Inferior parietal cortex (tissue), 1 donor: Measurements from ENCODE around the gene ARFIP2.
"Not testable (repeated sequence)": the region's sequence is repeated elsewhere in the genome, so short reads cannot be mapped to it uniquely, and the experiment has no call there.

Experiments used
- DNase-seq: peaks from one replicate; pipeline ENCODE4 v3.0.0-alpha.2; 2016; ENCODE audit errors: extremely low spot score

The ARFIP2 gene, protein sequence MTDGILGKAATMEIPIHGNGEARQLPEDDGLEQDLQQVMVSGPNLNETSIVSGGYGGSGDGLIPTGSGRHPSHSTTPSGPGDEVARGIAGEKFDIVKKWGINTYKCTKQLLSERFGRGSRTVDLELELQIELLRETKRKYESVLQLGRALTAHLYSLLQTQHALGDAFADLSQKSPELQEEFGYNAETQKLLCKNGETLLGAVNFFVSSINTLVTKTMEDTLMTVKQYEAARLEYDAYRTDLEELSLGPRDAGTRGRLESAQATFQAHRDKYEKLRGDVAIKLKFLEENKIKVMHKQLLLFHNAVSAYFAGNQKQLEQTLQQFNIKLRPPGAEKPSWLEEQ

DNA sequence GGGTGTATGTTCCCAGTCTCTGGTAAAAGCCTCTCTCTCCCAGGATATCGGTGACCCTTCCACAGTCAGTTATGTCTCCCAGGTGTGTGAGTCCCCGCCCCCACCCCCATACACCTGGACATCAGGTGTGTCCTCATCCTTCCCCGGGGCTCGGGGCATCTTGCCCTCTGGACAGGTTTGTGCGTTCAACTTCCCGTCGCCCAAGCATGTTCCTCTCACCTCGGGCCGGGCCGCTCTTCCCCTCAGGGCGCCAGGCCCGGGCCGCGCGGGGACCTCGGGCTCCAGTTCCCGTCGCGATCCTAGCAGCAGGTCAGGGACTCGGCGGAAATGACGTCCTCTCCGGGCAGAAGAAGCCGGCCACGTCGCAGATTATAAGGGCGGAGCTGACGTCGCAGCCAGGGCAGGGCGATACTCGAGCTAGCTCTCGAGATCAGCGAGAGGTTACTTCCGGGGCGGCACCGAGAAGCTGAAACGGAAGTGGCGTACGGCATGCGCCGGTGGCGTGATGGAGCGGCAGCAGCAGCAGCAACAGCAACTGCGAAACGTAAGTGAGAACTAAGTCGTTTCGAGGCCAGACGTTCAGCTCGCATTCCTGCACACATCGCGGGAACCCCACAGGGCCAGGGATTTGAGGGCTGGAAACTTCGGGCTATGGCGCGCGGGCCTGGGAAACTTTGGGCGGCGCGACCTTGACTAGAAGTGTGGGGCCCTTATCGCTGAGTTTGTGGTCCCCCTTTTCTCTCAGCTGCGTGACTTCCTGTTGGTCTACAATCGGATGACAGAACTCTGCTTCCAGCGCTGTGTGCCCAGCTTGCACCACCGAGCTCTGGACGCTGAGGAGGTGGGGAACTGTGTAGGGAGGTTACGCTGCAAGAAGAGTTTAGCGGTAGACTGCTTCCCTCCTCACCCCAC lies at the start of gene ARFIP2, which contains the start of gene TIMM10B:
Gene ARFIP2, minus strand, starts transcription at position 320 of the 912 bp plus-strand sequence. CDS start 910 bp downstream, outside the sequence.
Gene TIMM10B, plus strand, starts transcription at position 490 of the 912 bp plus-strand sequence. Its CDS starts 16 bp downstream, at position 506.
- peak; percentile 98 for DNase-seq

- no peak for DNase-seq
Observed at GRCh38 chr11:6530848-6531247, 49.7 kb upstream of the ARFIP2 start.

DNA sequence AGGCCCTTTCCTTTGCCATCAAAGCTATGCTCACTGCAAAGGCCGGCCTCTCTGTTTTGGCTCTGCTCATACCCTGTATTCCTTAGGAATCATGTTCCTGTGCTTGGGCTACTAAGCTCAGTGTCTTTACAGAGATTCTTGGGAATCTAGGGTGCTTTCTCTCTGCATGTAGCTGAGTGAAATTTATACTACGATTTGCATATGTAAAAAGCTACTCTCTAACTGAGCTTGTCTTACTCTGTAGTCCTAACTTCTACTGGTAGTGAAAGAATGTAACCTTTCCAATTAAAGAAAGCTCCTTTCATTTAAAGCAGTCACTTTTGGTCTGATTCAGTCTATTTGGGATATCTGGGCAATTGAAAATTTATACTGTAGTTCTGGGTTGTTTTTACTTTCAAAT lies 48.1 kb upstream of the ARFIP2 start:
- DNase-seq, result no peak

DNA sequence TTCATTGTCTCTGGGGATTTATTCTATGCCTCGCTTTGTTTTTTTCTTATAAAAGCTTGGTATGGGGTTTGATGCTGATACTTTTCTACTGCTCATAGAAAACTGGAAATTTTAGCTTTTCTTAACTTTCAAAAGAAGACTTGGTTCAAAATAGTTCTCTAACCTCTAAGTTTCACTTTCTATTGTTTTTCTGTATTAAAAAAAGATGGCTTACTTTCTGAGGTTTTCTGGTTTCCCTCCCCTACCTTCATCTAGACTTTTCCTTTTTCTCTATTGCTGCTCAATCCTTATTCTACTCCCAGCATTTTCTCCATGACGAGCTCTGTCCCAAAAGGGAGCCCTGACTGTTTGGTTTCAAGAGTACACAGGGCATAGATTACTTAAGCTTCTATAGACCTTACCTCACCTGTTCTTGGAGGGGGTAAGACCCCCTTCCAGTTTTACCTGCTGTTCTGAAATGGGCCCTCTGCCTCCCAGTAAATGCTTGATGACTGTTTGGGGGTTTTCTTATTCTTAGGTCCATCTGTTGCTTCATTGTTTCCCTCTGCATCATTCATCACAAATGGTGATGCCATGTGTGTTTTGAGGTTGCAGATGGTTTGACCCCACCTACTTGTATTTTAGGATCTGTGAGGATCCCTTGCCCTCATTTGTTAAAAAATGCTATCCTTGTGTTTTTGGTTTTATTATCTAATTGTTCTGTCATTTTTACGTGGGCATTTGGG lies 45.4 kb upstream of the ARFIP2 start:
- DNase-seq, result no peak

GRCh38 chr11:6523253-6523652 lies 42.1 kb upstream of the ARFIP2 start:
- no peak for DNase-seq

GRCh38 chr11:6521946-6522345 lies 40.8 kb upstream of the ARFIP2 start:
- DNase-seq, result not testable (repeated sequence)

GRCh38 chr11:6520265-6520664 lies 39.1 kb upstream of the ARFIP2 start:
- DNase-seq, result no peak

DNA sequence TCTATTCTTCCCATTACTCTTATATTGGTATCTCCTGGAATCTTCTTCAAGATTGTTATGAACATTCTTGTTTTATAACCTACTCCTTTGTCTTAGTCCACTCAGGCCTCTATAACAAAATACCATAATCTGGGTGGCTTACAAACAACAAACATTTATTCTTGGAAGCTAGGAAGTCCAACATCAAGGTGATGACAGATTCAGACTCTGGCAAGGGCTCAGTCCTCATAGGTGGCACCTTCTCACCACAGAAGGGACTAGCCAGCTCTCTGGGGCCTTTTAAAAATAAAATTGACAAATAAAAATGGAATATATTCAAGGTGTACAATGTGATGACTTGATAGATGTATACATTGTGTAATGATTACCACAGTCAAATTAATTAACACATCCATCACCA lies 35.7 kb upstream of the ARFIP2 start:
- DNase-seq, result no peak

DNA sequence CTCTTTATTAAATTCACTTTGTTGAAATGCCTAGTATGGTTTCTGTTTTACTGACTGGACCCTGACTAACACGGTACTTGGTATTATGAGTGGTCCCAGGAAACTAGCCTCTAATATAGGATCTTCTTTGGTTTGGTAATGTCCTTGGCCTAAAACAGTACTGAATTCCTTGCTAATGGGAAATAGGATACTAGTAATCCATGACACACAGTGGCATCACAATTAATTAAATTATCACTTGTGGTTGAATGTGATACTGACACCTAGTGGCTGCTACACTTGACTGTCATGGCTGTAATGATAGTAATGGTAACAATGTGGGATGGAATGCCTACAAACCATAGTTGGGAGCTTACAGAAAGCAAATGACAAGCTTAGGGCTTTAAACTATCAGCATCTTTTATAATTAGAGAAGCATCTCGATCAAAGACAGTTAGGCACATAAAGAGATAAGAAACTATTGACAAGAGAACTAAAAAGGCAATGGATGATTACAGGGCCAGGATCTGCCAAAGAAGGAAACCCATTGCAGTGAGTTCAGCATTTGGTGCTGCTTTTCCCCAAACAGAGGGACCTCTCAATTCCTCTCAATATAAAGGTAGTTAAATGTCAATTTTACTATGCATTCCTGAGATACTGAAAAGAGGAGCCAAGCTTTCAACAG lies 24.6 kb upstream of the ARFIP2 start:
- DNase-seq, result peak; percentile 69

DNA sequence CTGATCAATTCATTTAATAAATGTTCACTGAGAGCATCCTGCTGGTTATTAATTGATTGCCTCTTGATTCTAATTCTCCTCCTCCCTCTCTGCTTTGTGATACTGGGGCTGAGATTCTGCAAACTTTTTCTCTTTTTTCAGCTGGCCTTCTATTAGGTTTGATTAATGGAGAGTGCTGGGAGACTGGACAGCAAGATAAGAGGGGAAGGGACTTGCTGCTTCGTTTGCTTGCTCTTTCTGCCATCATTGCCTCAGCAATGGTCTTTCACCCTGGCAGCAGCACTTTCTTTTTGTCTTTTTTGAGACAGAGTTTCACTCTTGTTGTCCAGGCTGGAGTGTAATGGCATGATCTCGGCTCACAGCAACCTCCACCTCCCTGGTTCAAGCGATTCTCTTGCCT lies 23.0 kb upstream of the ARFIP2 start:
- DNase-seq, result no peak

GRCh38 chr11:6502382-6502781 lies 21.3 kb upstream of the ARFIP2 start:
- no peak for DNase-seq

DNA sequence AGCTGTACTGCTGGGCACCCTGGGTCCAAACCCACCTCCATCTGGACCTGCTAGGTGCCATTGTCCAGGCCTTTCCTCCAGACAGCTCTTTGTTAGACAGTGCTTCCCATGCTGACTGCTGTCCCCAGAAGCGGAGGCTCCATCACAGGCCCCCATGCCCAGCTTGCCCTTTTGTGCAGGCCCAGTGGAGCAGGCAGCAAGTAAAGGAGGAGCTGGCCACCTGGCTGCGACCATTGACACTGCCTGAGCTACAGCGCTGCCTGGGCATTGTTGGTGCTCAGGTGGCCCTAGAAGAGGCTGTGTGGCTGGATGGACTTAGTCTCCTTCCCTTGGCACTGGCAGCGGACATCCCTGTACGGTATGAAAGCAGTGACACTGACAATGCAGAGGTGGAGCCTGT lies 17.4 kb upstream of the ARFIP2 start:
- DNase-seq, result no peak

GRCh38 chr11:6498121-6498520 lies 17.0 kb upstream of the ARFIP2 start:
- DNase-seq, result peak; percentile 26

DNA sequence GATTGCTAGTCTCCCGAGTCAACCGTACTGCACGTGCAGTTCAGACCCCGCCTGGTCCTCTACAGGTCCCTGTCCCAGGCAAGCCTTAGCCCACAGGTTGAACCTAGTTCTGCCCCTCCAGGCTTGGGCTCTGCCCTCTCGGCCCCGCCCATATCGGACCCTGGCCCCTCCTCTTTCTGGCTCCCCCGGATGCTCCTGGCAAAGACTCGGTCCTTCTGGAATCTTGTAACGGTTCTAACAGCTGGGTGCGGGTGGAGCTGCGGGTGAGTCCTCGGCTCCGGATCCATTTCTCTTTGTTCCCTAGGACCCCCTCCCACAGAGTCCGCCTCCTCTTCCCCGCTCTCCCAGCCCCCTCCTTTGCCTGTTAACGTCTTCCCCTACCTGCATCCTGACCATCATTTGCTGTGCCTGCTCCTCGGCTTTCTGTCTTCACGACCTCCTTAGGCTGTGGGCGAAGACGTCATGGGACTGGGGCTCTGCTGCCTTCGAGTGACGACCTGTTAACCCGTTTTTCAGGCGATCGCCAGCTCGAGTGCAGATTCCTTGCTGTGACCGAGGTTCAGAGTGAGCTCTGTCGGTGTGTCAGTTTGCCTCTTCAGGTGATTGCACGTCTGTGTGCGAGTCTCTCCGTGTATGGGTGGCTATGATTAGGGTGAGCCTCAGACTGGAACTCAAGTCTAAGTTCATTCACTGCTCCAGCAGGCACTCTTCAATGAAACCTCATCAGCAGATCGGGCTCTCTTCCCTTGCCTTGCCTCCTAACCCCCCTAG lies 16.1 kb upstream of the ARFIP2 start, which contains the start of gene DNHD1:
Gene DNHD1, plus strand, starts transcription at position 212 of the 771 bp plus-strand sequence. CDS start 936 bp downstream, outside the sequence.
- DNase-seq, result no peak

GRCh38 chr11:6489306-6489705 lies 8.2 kb upstream of the ARFIP2 start:
- DNase-seq, result no peak

- DNase-seq, result no peak
Observed at GRCh38 chr11:6488821-6489220, 7.7 kb upstream of the ARFIP2 start.

DNA sequence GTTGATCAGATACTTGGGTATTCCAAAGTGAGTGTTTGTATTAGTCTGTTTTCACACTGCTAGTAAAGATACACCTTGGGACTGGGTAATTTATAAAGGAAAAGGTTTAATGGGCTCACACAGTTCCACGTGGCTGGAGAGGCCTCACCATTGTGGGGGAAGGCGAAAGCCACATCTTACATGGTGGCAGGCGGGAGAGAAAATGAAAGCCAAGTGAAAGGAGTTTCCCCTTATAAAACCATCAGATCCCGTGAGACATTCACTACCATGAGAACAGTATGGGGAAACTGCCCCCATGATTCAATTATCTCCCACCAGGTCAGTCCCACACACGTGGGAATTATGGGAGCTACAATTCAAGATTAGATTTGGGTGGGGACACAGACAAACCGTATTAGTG lies 7.2 kb upstream of the ARFIP2 start:
- no peak for DNase-seq

- no peak for DNase-seq
Observed at GRCh38 chr11:6486938-6487337, 5.8 kb upstream of the ARFIP2 start.

DNA sequence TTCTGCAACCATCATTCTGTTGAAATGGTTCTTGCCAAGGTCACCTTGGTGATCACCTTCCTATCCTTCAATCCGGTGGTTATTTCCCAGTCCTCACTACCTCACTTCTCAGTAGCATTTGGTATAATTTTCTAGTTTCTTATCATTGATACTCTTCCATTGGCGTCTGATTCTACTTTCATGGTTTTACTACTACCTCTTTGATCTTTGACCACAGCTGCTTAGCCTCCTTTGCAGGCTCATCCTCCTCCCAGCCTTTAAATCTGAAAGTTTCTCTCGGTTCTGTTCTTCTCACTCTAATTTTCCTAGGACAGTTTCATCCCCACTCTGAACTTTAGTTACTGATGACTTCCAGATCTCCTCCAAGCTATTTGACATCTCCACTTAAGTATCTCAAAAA lies 5.1 kb upstream of the ARFIP2 start:
- no peak for DNase-seq

DNA sequence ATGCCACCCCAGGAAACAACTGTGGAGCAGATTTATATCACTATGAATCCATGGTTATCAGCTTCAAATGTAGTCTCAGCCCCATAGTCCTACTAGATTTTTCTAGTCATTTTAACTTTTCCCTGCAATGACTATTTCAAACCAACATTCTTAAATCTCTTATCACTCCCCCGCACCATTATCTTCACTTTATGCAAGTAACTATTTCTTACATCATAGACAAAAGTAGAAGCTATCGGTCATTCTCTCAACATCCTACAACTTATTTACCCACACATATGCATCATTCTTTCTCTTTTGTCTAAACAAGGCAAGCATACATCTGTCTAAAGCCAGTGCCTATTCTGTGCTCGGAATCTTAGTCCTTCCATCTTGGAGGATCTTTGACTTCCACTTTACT lies 4.5 kb upstream of the ARFIP2 start:
- no peak for DNase-seq

DNA sequence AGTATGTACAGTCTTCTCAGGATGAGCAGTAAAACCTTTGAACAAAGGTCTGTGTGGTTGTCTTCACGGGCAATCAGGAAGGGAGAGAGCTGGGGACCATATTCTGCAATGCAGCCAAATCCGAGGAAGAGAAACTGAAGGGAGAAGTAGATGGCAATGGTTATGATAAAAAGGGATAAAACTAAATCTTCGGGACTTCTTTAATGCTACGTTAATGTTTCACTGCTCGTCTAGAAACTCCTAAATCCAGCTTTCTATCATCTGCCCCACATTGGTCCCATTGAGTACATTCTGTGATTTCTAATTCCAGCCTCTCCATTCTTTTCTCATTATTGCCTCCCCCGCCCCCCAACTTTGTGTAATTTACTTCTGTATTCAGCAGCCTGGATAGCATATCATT lies 1.9 kb upstream of the ARFIP2 start:
- no peak for DNase-seq
